ENCODE results near the gene SNX18. TPM values are rescaled to one million over a fixed set of nuclear protein-coding genes. Genes with fewer than 3 reads are reported as not detected.

The SNX18 gene
- total RNA-seq, 1 donor from 2014 or later = 22.3 TPM

GRCh38 chr5:54544044-54544443, 26.5 kb downstream of the SNX18 start:
- Mint-ChIP-seq H3K36me3 (ENCODE audit: low read depth, unreplicated experiment) (no peaks in the 10 kb centered on the region), H3K4me3 (ENCODE audit: unreplicated experiment) (no peak overlapping the region), H3K9me3 (ENCODE audit: unreplicated experiment) (no peaks in the 10 kb centered on the region), H3K27ac (ENCODE audit: unreplicated experiment) (no peak overlapping the region), H3K27me3 (ENCODE audit: unreplicated experiment) (no peaks in the 10 kb centered on the region), H3K4me1 (ENCODE audit: unreplicated experiment) (no peaks in the 10 kb centered on the region)
- no peak for DNase-seq (ENCODE audit: low spot score)
- TF ChIP-seq CTCF (IDR thresholded peaks at IDR 0.05; ENCODE audit: unreplicated experiment) = no peak

GRCh38 chr5:54545796-54546195, 28.2 kb downstream of the SNX18 start:
- no peaks in the 10 kb centered on the region for H3K9me3 Mint-ChIP-seq (ENCODE audit: unreplicated experiment)
- H3K4me3 Mint-ChIP-seq (ENCODE audit: unreplicated experiment) = no peak overlapping the region

GRCh38 chr5:54547711-54548250, 30.2 kb downstream of the SNX18 start:
- H3K36me3 Mint-ChIP-seq (ENCODE audit: low read depth, unreplicated experiment) = no peaks in the 10 kb centered on the region
- DNase-seq (ENCODE audit: low spot score) = no peak
- no peaks in the 10 kb centered on the region for H3K9me3 Mint-ChIP-seq (ENCODE audit: unreplicated experiment)
- H3K27me3 Mint-ChIP-seq (ENCODE audit: unreplicated experiment) = peaks cover 3% of the 10 kb centered on the region
- no peaks in the 10 kb centered on the region for H3K4me1 Mint-ChIP-seq (ENCODE audit: unreplicated experiment)
- H3K4me3 Mint-ChIP-seq (ENCODE audit: unreplicated experiment) = no peak overlapping the region
- H3K27ac Mint-ChIP-seq (ENCODE audit: unreplicated experiment) = no peak overlapping the region
- TF ChIP-seq CTCF (IDR thresholded peaks at IDR 0.05; ENCODE audit: unreplicated experiment) = no peak

More at GRCh38 chr5:54545796-54546195, 28.2 kb downstream of the SNX18 start:
- Mint-ChIP-seq H3K27me3 (ENCODE audit: unreplicated experiment) (no peaks in the 10 kb centered on the region), H3K4me1 (ENCODE audit: unreplicated experiment) (no peaks in the 10 kb centered on the region), H3K36me3 (ENCODE audit: low read depth, unreplicated experiment) (no peaks in the 10 kb centered on the region), H3K27ac (ENCODE audit: unreplicated experiment) (no peak overlapping the region)
- DNase-seq (ENCODE audit: low spot score) = no peak
- TF ChIP-seq CTCF (IDR thresholded peaks at IDR 0.05; ENCODE audit: unreplicated experiment) = no peak

- H3K36me3 Mint-ChIP-seq (ENCODE audit: low read depth, unreplicated experiment) = no peaks in the 10 kb centered on the region
- H3K4me1 Mint-ChIP-seq (ENCODE audit: unreplicated experiment) = no peaks in the 10 kb centered on the region
- H3K4me3 Mint-ChIP-seq (ENCODE audit: unreplicated experiment) = no peak overlapping the region
- peaks cover 6% of the 10 kb centered on the region for H3K27me3 Mint-ChIP-seq (ENCODE audit: unreplicated experiment)
- no peaks in the 10 kb centered on the region for H3K9me3 Mint-ChIP-seq (ENCODE audit: unreplicated experiment)
- no peak overlapping the region for H3K27ac Mint-ChIP-seq (ENCODE audit: unreplicated experiment)
- TF ChIP-seq CTCF (IDR thresholded peaks at IDR 0.05; ENCODE audit: unreplicated experiment) = no peak
- DNase-seq (ENCODE audit: low spot score) = no peak
These were observed 31.0 kb downstream of the SNX18 start for GRCh38 chr5:54548565-54548964.

- Mint-ChIP-seq H3K27ac (ENCODE audit: unreplicated experiment) (no peak overlapping the region), H3K36me3 (ENCODE audit: low read depth, unreplicated experiment) (no peaks in the 10 kb centered on the region), H3K9me3 (ENCODE audit: unreplicated experiment) (no peaks in the 10 kb centered on the region), H3K27me3 (ENCODE audit: unreplicated experiment) (peaks cover 6% of the 10 kb centered on the region), H3K4me3 (ENCODE audit: unreplicated experiment) (no peak overlapping the region), H3K4me1 (ENCODE audit: unreplicated experiment) (no peaks in the 10 kb centered on the region)
- no peak for DNase-seq (ENCODE audit: low spot score)
- no peak for TF ChIP-seq CTCF (IDR thresholded peaks at IDR 0.05; ENCODE audit: unreplicated experiment)
These were observed 33.7 kb downstream of the SNX18 start for GRCh38 chr5:54551292-54551691.
